RPMI8226 (cell line): ENCODE results near the gene CDC42EP5.
A peak's percentile ranks its signal among the peaks of the same experiment; 100 is the strongest.
"Not testable (repeated sequence)": the region's sequence is repeated elsewhere in the genome, so short reads cannot be mapped to it uniquely, and the experiment has no call there.

Source experiments
- DNase-seq: peaks from one replicate; pipeline ENCODE4 v3.0.0-alpha.2; 2015

Gene CDC42EP5

GRCh38 chr19:54461210-54461609, 11.9 kb downstream of the CDC42EP5 start:
- DNase-seq, result no peak

- no peak for DNase-seq
Measured at GRCh38 chr19:54460230-54461005, 12.7 kb downstream of the CDC42EP5 start.

DNA sequence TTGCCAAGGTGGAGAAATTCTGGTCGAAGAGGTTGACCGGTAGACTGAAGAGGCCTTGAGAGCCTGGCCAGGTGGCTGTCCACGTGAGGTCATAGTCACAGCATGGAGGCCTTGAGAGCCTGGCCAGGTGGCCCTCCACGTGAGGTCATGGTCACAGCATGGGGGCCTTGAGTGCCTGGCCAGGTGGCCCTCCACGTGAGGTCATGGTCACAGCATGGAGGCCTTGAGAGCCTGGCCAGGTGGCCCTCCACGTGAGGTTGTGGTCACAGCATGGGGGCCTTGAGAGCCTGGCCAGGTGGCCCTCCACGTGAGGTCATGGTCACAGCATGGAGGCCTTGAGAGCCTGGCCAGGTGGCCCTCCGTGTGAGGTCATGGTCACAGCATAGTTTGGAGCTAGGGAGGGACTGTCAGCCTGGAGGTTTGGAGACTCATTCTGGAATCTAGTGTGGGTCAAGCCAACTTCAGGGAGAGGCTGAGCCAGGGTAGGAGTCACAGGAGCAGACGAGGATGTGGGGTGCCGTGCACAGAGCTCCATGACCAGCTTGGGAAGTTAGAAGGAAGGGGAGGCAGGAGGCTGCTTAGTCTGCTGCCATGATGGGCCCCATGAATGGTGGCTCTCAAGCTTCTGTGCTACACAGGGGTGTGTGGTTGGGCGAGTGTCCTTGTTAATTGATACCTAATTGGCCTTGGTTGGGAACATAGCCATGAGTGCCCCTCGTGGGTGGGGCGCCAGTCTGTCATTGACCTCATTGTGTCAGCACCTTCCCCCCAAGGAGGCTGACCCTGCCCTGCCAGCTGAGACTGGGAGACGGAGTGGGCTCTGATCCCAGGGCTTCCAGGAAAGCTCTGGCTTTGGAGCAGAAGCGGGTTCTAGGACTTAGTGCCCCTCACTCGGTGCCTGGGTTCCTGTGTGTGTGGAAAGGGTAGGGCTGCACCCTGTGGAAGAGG, 13.5 kb downstream of the CDC42EP5 start:
- DNase-seq, result no peak

GRCh38 chr19:54458648-54459281, 14.3 kb downstream of the CDC42EP5 start:
- no peak for DNase-seq

DNA sequence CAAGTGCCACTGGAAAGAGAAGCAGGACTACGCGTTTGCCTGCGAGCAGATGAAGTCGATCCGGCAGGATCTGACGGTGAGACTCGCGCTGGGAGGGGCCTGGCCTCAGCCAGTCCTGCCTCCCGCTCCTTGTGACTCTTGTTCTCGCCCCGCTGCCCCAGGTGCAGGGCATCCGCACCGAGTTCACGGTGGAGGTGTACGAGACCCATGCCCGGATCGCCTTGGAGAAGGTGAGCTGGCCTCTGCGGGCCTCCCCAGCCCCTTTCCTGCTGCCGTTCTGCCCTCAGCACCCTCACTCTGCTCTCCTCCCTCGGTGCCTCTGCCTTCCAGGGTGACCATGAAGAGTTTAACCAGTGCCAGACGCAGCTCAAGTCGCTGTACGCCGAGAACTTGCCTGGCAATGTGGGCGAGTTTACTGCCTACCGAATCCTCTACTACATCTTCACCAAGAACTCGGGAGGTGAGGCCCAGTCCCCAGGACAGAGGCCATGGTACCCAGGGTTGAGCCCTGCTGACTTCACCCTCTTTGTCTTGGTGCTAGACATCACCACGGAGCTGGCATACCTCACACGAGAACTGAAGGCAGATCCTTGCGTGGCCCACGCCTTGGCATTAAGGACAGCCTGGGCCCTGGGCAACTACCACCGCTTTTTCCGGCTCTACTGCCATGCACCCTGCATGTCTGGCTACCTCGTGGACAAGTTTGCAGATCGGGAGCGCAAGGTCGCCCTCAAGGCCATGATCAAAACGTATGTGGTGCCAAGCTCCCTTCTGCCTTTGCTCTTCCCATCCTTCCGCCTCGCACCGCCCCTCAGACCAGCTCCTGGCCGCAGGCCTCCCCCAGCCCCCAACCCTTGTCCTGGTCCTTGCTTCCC, 15.1 kb downstream of the CDC42EP5 start:
- DNase-seq, result no peak

- no peak for DNase-seq
Measured at GRCh38 chr19:54456423-54457373, 16.4 kb downstream of the CDC42EP5 start.

GRCh38 chr19:54455786-54456422, 17.2 kb downstream of the CDC42EP5 start:
- no peak for DNase-seq

GRCh38 chr19:54454781-54455675, 18.1 kb downstream of the CDC42EP5 start:
- no peak for DNase-seq

GRCh38 chr19:54453921-54454780, 18.9 kb downstream of the CDC42EP5 start:
- no peak for DNase-seq

DNA sequence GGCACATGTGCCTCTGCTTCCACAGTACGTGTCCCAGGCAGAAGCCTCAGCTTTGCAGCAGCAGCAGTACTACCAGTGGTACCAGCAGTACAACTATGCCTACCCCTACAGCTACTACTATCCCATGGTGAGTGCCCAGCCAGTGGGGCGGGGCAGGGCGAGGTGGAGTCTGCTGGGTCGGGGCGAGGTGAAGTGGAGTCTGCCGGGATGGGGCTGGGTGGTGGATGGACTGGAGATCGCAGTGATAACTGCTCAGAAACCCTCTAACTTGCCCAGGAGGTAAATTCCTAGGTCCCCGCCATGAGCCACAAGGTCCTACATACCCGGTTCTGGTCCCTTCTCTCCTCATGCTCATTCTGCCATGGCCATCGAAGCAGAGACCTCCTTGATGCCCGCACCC, 20.5 kb downstream of the CDC42EP5 start:
- DNase-seq, result no peak

- no peak for DNase-seq
Measured at GRCh38 chr19:54451997-54452396, 21.1 kb downstream of the CDC42EP5 start.

DNA sequence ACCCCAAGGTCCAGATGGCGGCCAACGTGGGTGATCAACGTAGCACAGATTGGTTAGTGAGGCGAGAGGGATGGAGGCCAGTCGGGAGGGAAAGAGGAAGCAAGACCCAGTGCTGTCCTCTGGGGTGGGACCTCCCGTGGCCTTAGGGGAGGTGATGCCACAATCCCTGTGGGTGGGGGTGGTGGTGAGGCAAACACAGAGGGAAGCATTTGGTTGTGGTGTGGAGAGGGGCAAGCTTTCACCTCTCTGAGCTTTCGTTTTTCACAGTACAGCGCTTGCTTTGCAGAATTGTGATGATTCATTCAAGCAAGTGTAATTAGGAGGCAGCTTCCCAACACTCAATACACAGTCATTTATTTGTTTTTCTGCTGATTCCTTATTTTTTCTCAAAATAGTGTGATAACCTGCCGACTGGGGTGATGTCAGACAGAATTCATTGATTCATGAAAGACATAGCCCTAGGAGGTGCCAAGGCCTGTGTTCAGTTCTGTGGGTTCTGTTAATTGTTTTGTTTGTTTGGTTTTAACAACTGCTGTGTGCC, 21.7 kb downstream of the CDC42EP5 start:
- no peak for DNase-seq

- no peak for DNase-seq
Measured at GRCh38 chr19:54449701-54450069, 23.4 kb downstream of the CDC42EP5 start.

- peak; percentile 97 for DNase-seq
Measured at GRCh38 chr19:54448774-54449700, 24.1 kb downstream of the CDC42EP5 start, which contains the start of gene LENG8. TSS of gene LENG8 (plus strand) at chr19:54449199. CDS start at chr19:54451345, 2,146 bp downstream.

DNA sequence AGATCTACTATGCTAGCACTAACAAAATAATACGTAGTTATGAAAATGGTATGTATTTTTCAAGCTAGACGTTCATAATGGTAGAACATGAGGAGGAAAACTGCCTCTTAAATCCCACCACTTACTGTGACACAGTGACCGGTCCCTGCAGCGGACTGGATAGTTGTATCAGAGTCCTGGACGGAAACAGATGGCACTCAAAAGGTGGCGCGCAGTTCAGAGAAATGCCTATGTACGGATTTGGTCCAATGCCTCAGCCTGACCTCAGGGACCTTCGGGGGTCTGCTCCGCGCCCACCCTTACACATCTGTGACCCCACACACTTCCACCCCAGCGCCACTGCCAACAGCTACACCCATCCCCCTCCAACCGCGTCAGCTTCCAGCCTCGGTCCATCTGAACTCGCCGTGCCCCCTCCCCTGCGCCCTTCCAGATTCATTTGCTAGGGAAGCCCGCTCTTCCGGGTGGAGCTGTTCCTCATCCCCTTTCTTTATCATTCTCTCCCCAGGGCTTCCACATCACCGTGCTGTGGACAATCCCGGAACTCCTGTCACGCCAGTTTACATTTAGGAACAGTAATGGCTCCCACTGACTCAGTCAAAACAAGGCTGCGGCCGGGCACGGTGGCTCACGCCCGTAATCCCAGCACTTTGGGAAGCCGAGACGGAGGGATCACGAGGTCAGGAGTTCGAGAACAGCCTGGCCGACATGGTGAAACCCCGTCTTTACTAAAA, 24.9 kb downstream of the CDC42EP5 start:
- peak; percentile 42 for DNase-seq

DNA sequence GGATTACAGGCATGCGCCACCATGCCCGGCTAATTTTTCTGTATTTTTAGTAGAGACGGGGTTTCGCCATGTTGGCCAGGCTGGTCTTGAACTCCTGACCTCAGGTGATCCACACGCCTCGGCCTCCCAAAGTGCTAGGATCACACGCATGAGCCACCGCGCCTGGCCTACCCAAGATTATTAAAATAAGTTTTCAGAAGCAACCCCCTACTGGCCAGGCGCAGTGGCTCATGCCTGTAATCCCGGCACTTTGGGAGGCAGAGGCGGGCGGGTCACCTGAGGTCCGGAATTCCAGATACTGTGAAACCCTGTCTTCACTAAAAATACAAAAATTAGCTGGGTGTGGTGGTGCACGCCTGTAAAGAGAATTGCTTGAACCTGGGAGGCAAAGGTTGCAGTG, 26.7 kb downstream of the CDC42EP5 start:
- not testable (repeated sequence) for DNase-seq
